Naive thymus-derived CD4-positive, alpha-beta T cell (primary cell): ENCODE measurements around the gene FBXO47. TPM values are rescaled to one million over a fixed set of nuclear protein-coding genes. Genes with fewer than 3 reads are reported as not detected.

Experiments
- ATAC-seq: fragments of 150-1000 bp; cut with Tn5 transposase; 2 replicates; pipeline ENCODE4 v1.10.0; 2021; ENCODE audit warnings: mild to moderate bottlenecking, moderate library complexity
- CTCF ChIA-PET: fragments of 350-600 bp; sonication (Branson Sonifier 250); formaldehyde crosslinking; loops from one replicate; lab custom pipeline; 2021; ENCODE audit warnings: antibody characterized with exemption; lab: Charles Lee
- POLR2A ChIA-PET: fragments of 350-600 bp; sonication (Branson Sonifier 250); formaldehyde crosslinking; loops from one replicate; lab custom pipeline; 2021; ENCODE audit warnings: antibody characterized with exemption, inconsistent platforms; lab: Charles Lee
- DNase-seq, 9 donors: peaks; one replicate each; pipeline versions ENCODE4 v3.0.0 to v3.0.0-alpha.2; 2020 to 2022; ENCODE audit warnings: mixed read lengths in 1 of 9
- H3K27ac ChIP-seq: one replicate; pipeline ENCODE4 v1.7.0; 2013; ENCODE audit warnings: mild to moderate bottlenecking, low read depth, low read length, moderate library complexity
- H3K27me3 ChIP-seq, 2 donors: one replicate each; pipeline ENCODE4 v1.7.0; 2013; ENCODE audit warnings: low read length in 2 of 2, mild to moderate bottlenecking in 2 of 2, moderate library complexity in 2 of 2; ENCODE audit not compliant: control insufficient read depth in 2 of 2, insufficient read depth in 2 of 2
- H3K36me3 ChIP-seq, 3 experiments: 1 replicate in 2 of 3; 2 replicates in 1 of 3; pipeline ENCODE4 v1.7.0; 2013; ENCODE audit warnings: low read length in 3 of 3, mild to moderate bottlenecking in 3 of 3, moderate library complexity in 1 of 3; ENCODE audit not compliant: insufficient read depth in 3 of 3, control insufficient read depth in 2 of 3
- H3K4me1 ChIP-seq, 2 donors: one replicate each; pipeline ENCODE4 v1.7.0; 2013; ENCODE audit warnings: low read length in 2 of 2, mild to moderate bottlenecking in 2 of 2, moderate library complexity in 1 of 2; ENCODE audit not compliant: control insufficient read depth in 2 of 2, insufficient read depth in 2 of 2
- H3K4me3 ChIP-seq: 2 replicates; pipeline ENCODE4 v1.7.0; 2013; ENCODE audit warnings: mild to moderate bottlenecking, low read length
- H3K9me3 ChIP-seq, 3 experiments: 1 replicate in 2 of 3; 2 replicates in 1 of 3; pipeline ENCODE4 v1.7.0; 2013; ENCODE audit warnings: low read length in 3 of 3; ENCODE audit not compliant: control insufficient read depth in 2 of 3
- H3K27ac Mint-ChIP-seq, 9 donors: one replicate each; pipeline ENCODE4 v1.8.0; 2020 to 2022; ENCODE audit warnings: mixed read lengths in 9 of 9, mild to moderate bottlenecking in 8 of 9, moderate library complexity in 5 of 9, inconsistent platforms in 2 of 9
- H3K27me3 Mint-ChIP-seq, 5 donors: one replicate each; pipeline ENCODE4 v1.8.0; 2021 to 2022; ENCODE audit warnings: mixed read lengths in 5 of 5, mild to moderate bottlenecking in 1 of 5
- H3K36me3 Mint-ChIP-seq, 5 donors: one replicate each; pipeline ENCODE4 v1.8.0; 2020 to 2022; ENCODE audit warnings: mixed read lengths in 5 of 5, mild to moderate bottlenecking in 3 of 5, inconsistent platforms in 1 of 5
- H3K4me1 Mint-ChIP-seq, 7 donors: one replicate each; pipeline ENCODE4 v1.8.0; 2020 to 2022; ENCODE audit warnings: mixed read lengths in 7 of 7, mild to moderate bottlenecking in 3 of 7, inconsistent platforms in 1 of 7
- H3K4me3 Mint-ChIP-seq, 10 donors: one replicate each; pipeline ENCODE4 v1.8.0; 2020 to 2022; ENCODE audit warnings: mild to moderate bottlenecking in 10 of 10, mixed read lengths in 10 of 10, moderate library complexity in 6 of 10, inconsistent platforms in 2 of 10
- H3K9me3 Mint-ChIP-seq, 11 donors: one replicate each; pipeline ENCODE4 v1.8.0; 2020 to 2022; ENCODE audit warnings: mixed read lengths in 11 of 11, mild to moderate bottlenecking in 4 of 11, inconsistent platforms in 1 of 11, moderate library complexity in 1 of 11
- intact Hi-C, 2 donors: fragments of 100-400 bp; cut with micrococcal nuclease; formaldehyde crosslinking; loops; one replicate each; pipeline ENCODE4 v1.15.1; 2023
- polyA plus RNA-seq, 2 donors: library from polyadenylated mRNA; unstranded; fragments of 300-500 nt; fragmentation: Illumina TruSeq; gene quantifications; one replicate each; pipeline ENCODE4 v1.2.3, GENCODE V29; 2021
- total RNA-seq, 6 experiments: library from RNA in 5 of 6; stranded (reverse) in 5 of 6; gene quantifications; 1 replicate in 5 of 6; 2 replicates in 1 of 6; pipeline ENCODE4 v1.2.3 and lab custom pipeline; 2021 to 2026

Gene FBXO47
- total and polyA plus RNA-seq, 7 experiments from 2014 or later, result not detected

DNA sequence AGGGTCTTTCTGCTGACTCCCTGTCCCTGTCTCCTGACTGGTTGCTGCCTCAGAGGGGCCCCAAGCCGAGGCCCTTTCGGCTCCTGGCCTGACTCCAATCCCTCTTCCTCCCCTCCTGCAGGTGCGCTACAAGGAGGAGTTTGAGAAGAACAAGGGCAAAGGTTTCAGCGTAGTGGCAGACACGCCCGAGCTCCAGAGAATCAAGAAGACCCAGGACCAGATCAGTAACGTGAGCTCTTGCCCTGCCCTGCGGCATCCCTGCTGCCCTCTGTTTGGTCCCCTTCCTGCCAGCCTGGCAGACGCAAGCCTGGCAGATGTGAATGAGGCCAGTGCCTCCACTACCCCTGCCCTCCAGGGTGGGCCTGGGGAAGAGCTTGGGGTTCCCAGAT, 68.9 kb downstream of the FBXO47 start:
- peak in 4 of 9 donors; percentile 36 to 42 (median 40) for DNase-seq
- intact Hi-C loops, result loop anchor here (1.0 to 2.0 kb wide), 7 partner anchors 15 to 73 kb away; partner anchors contain the start of genes CWC25 (in 2 of the 2), LASP1 (in 1 of the 2), LASP1NB (in 1 of the 2) and RPL23 (in 1 of the 2)
- peaks cover 61 to 87% of the 10 kb centered on the region in 2 donors for H3K4me1 ChIP-seq

DNA sequence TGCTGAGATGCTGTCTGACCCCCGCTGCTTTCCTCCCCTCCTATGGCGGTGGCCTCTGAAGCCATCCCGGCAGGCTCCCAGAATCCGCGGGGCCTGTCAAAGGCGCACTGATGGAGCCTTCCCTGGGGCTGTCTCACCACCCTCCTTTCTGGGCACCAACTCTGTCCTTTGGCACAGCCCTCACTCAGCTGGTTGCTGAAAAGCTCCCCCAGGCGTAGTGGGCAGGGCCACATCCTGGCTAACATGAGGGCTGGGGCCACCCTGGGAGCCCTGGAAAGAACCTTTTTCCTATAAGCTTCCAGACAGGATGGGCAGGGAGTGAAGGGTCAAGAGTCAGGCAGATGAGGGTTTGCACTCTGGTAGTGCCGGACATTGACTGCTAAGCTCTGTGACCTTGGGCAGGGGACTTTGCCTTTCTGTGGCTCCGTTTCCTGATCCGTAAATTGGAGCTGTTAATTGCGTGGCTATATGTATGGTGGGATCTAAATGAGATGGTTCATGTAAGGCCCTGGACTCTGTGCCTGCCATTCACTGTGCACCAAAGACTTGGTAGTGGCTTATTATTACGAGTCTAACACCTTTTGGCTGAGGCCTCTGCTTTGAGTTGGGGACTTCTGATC, 69.4 kb downstream of the FBXO47 start:
- Histone ChIP-seq H3K9me3 (no peaks in the 10 kb centered on the region), H3K36me3 (peaks cover 3 to 55% (median 4%) of the 10 kb centered on the region in 3 experiments), H3K4me1 (peaks cover 66 to 87% of the 10 kb centered on the region in 2 donors), H3K4me3 (peak overlapping the region; percentile 46), H3K27me3 (no peaks in the 10 kb centered on the region), H3K27ac (peak overlapping the region; percentile 81)
- no peak for ATAC-seq
- intact Hi-C loops, result loop anchor here (1.0 to 2.0 kb wide), 7 partner anchors 15 to 73 kb away; partner anchors contain the start of genes CWC25 (in 2 of the 2), LASP1 (in 1 of the 2), LASP1NB (in 1 of the 2) and RPL23 (in 1 of the 2)
- peaks cover 33 to 71% (median 66%) of the 10 kb centered on the region in 7 donors for H3K4me1 Mint-ChIP-seq
- H3K4me3 Mint-ChIP-seq, result peak overlapping the region; percentile 77 to 93 (median 83)
- H3K9me3 Mint-ChIP-seq, result no peaks in the 10 kb centered on the region
- POLR2A ChIA-PET, result interaction anchor here (0.5 to 4.1 kb wide), 13 partner anchors 8 to 302 kb away, joined by 3 to 57 read pairs (median 5); partner anchors contain the start of genes LASP1, LASP1NB, RPL19 and RPL23
- CTCF ChIA-PET, result interaction anchor here (0.6 to 1.7 kb wide), 4 partner anchors 10 to 98 kb away, joined by 3 to 5 read pairs (median 4); partner anchors contain the start of gene LASP1
- DNase-seq, result no peak
- peak overlapping the region; percentile 86 to 100 (median 98) for H3K27ac Mint-ChIP-seq
- no peaks in the 10 kb centered on the region for H3K27me3 Mint-ChIP-seq
- H3K36me3 Mint-ChIP-seq, result peaks cover 0 to 45% (median under 1%) of the 10 kb centered on the region in 5 donors

More for the DNA sequence above, 68.9 kb downstream of the FBXO47 start:
- Mint-ChIP-seq H3K27me3 (no peaks in the 10 kb centered on the region), H3K9me3 (no peaks in the 10 kb centered on the region), H3K27ac (peak overlapping the region; percentile 86 to 100 (median 98)), H3K36me3 (peaks cover 0 to 46% (median 5%) of the 10 kb centered on the region in 5 donors), H3K4me1 (peaks cover 33 to 71% (median 66%) of the 10 kb centered on the region in 7 donors), H3K4me3 (peak overlapping the region; percentile 77 to 93 (median 83))
- ChIA-PET POLR2A (interaction anchor here (0.6 to 4.1 kb wide), 11 partner anchors 8 to 302 kb away, joined by 3 to 57 read pairs (median 5); partner anchors contain the start of genes LASP1, LASP1NB, RPL19 and RPL23), CTCF (interaction anchor here (0.6 to 1.7 kb wide), 4 partner anchors 10 to 97 kb away, joined by 3 to 5 read pairs (median 4); partner anchors contain the start of gene LASP1)
- peak overlapping the region; percentile 81 for H3K27ac ChIP-seq
- H3K27me3 ChIP-seq, result no peaks in the 10 kb centered on the region
- peaks cover 3 to 55% (median 4%) of the 10 kb centered on the region in 3 experiments for H3K36me3 ChIP-seq
- ATAC-seq, result peak; percentile 23
- peak overlapping the region; percentile 46 for H3K4me3 ChIP-seq
- H3K9me3 ChIP-seq, result no peaks in the 10 kb centered on the region

DNA sequence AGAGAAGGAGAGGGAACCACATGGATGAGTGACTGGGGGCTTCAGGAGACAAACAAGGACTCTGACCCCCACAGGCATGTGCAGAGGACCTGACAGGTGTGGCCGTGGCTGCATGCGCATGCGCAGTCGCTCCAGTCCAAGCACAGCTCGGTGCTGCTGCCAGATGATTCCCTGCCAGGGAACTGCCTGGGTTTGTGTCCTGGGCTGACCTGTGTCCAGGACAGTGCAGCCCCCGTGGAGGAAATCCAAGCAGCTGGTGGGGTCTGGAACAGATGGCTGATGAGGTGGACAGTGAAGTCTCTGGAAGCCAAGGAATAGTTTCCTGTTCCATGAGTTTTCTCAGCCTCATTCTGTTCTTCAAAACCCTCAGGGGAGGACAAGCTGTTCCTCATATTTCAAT, 70.0 kb downstream of the FBXO47 start:
- Histone ChIP-seq H3K4me1 (peaks cover 72 to 89% of the 10 kb centered on the region in 2 donors), H3K4me3 (no peak overlapping the region), H3K36me3 (peaks cover 4 to 57% (median 6%) of the 10 kb centered on the region in 3 experiments), H3K27ac (peak overlapping the region; percentile 81), H3K27me3 (no peaks in the 10 kb centered on the region), H3K9me3 (no peaks in the 10 kb centered on the region)
- intact Hi-C loops, result no loop called here
- Mint-ChIP-seq H3K4me3 (peak overlapping the region in 3 of 10 donors; percentile 35 to 80 (median 77)), H3K4me1 (peaks cover 33 to 76% (median 71%) of the 10 kb centered on the region in 7 donors), H3K9me3 (no peaks in the 10 kb centered on the region), H3K27me3 (no peaks in the 10 kb centered on the region), H3K36me3 (peaks cover 0 to 45% (median 0%) of the 10 kb centered on the region in 5 donors), H3K27ac (peak overlapping the region; percentile 86 to 100 (median 98))
- ChIA-PET CTCF (interaction anchor here (1.7 kb wide), 1 partner anchor 27 kb away, joined by 5 read pairs; the partner anchor contains the start of gene LASP1), POLR2A (interaction anchor here (0.5 to 4.1 kb wide), 10 partner anchors 9 to 256 kb away, joined by 3 to 57 read pairs (median 7); partner anchors contain the start of genes LASP1 and RPL23)
- DNase-seq, result no peak
- ATAC-seq, result no peak

GRCh38 chr17:38896346-38896954, 70.8 kb downstream of the FBXO47 start:
- H3K4me3 Mint-ChIP-seq, result peak overlapping the region in 4 of 10 donors; percentile 13 to 32 (median 16)
- Histone ChIP-seq H3K36me3 (peaks cover 4 to 55% (median 9%) of the 10 kb centered on the region in 3 experiments), H3K4me3 (no peak overlapping the region), H3K27ac (peak overlapping the region; percentile 81), H3K4me1 (peaks cover 79 to 89% of the 10 kb centered on the region in 2 donors), H3K27me3 (no peaks in the 10 kb centered on the region), H3K9me3 (no peaks in the 10 kb centered on the region)
- ATAC-seq (no peak), DNase-seq (no peak)
- POLR2A ChIA-PET, result interaction anchor here (0.6 to 4.1 kb wide), 4 partner anchors 8 to 26 kb away, joined by 3 to 57 read pairs (median 14); partner anchors contain the start of gene LASP1
- H3K27me3 Mint-ChIP-seq, result no peaks in the 10 kb centered on the region
- H3K36me3 Mint-ChIP-seq, result peaks cover 0 to 49% (median 0%) of the 10 kb centered on the region in 5 donors
- peaks cover 39 to 83% (median 78%) of the 10 kb centered on the region in 7 donors for H3K4me1 Mint-ChIP-seq
- CTCF ChIA-PET, result no interaction called here
- intact Hi-C loops, result no loop called here
- H3K9me3 Mint-ChIP-seq, result no peaks in the 10 kb centered on the region
- peak overlapping the region in 8 of 9 donors; percentile 66 to 100 (median 94) for H3K27ac Mint-ChIP-seq

- ChIA-PET POLR2A (interaction anchor here (0.7 to 2.8 kb wide), 7 partner anchors 13 to 41 kb away, joined by 3 to 18 read pairs (median 5); partner anchors contain the start of genes LASP1 and RPL23), CTCF (interaction anchor here (0.6 to 1.7 kb wide), 5 partner anchors 9 to 744 kb away, joined by 3 to 4 read pairs (median 4); no protein-coding TSS in a partner anchor)
- Mint-ChIP-seq H3K4me3 (peak overlapping the region in 4 of 10 donors; percentile 19 to 72 (median 40)), H3K36me3 (peaks cover 0 to 45% (median 5%) of the 10 kb centered on the region in 5 donors), H3K4me1 (peaks cover 46 to 89% (median 81%) of the 10 kb centered on the region in 7 donors), H3K9me3 (peaks cover 0 to 2% (median 0%) of the 10 kb centered on the region in 11 donors), H3K27ac (peak overlapping the region; percentile 57 to 91 (median 78)), H3K27me3 (no peaks in the 10 kb centered on the region)
- Histone ChIP-seq H3K27me3 (no peaks in the 10 kb centered on the region), H3K4me1 (peaks cover 80 to 89% of the 10 kb centered on the region in 2 donors), H3K4me3 (no peak overlapping the region), H3K27ac (peak overlapping the region; percentile 52), H3K36me3 (peaks cover 4 to 46% (median 6%) of the 10 kb centered on the region in 3 experiments), H3K9me3 (no peaks in the 10 kb centered on the region)
- intact Hi-C loops, result no loop called here
- ATAC-seq (no peak), DNase-seq (no peak)
Observed at GRCh38 chr17:38894276-38894675, 72.9 kb downstream of the FBXO47 start.
